Keratinocyte (primary cell): ENCODE results near the gene TSPAN8. TPM values are rescaled to one million over a fixed set of nuclear protein-coding genes. Genes with fewer than 3 reads are reported as not detected.

Experiments used
- DNase-seq: peaks from one replicate; pipeline ENCODE4 v3.0.0-alpha.2; 2011; ENCODE audit warnings: low read depth, missing footprints, low spot score
- FAIRE-seq: peaks from 2 replicates; lab custom pipeline; 2011; peaks lifted over from hg19 to GRCh38; lab: Jason Lieb, UNC
- H2AFZ ChIP-seq: 2 replicates; pipeline ENCODE4 v1.6.0; 2012; ENCODE audit warnings: low read length, control low read depth, inconsistent platforms; ENCODE audit not compliant: control insufficient read depth
- H3K27ac ChIP-seq: 2 replicates; pipeline ENCODE4 v1.5.1; 2011; ENCODE audit warnings: low read length; ENCODE audit not compliant: control insufficient read depth, insufficient read depth
- H3K27me3 ChIP-seq: 3 replicates; pipeline ENCODE4 v1.6.0; 2011; ENCODE audit warnings: low read length; ENCODE audit not compliant: control insufficient read depth, insufficient read depth; ENCODE audit errors: extremely low read depth
- H3K36me3 ChIP-seq, 2 experiments: 2 replicates in 1 of 2; 3 replicates in 1 of 2; pipeline ENCODE4 v1.5.1; 2011; ENCODE audit warnings: low read length in 2 of 2, mild to moderate bottlenecking in 1 of 2; ENCODE audit not compliant: control insufficient read depth in 2 of 2, insufficient read depth in 2 of 2; ENCODE audit errors: extremely low read depth in 1 of 2
- H3K4me1 ChIP-seq: 3 replicates; pipeline ENCODE4 v1.5.1; 2011; ENCODE audit warnings: low read length; ENCODE audit not compliant: control insufficient read depth, insufficient read depth; ENCODE audit errors: extremely low read depth
- H3K4me2 ChIP-seq: 3 replicates; pipeline ENCODE4 v1.6.0; 2011; ENCODE audit warnings: low read depth, low read length; ENCODE audit not compliant: control insufficient read depth, insufficient read depth; ENCODE audit errors: extremely low read depth
- H3K4me3 ChIP-seq, 3 experiments: fragments of 200-600 bp in 1 of 3; sonication (generic) in 1 of 3; 2 replicates in 2 of 3; 3 replicates in 1 of 3; pipeline ENCODE4 v1.5.1; 2011 to 2016; ENCODE audit warnings: low read length in 3 of 3, mild to moderate bottlenecking in 3 of 3, control low read depth in 2 of 3, inconsistent platforms in 1 of 3, low read depth in 1 of 3, mixed read lengths in 1 of 3, mixed run types in 1 of 3, moderate library complexity in 1 of 3; ENCODE audit not compliant: control insufficient read depth in 2 of 3, insufficient read depth in 2 of 3; ENCODE audit errors: extremely low read depth in 1 of 3
- H3K79me2 ChIP-seq: 2 replicates; pipeline ENCODE4 v1.6.0; 2012; ENCODE audit warnings: low read length; ENCODE audit not compliant: control insufficient read depth, insufficient read depth
- H3K9ac ChIP-seq: 3 replicates; pipeline ENCODE4 v1.6.0; 2011; ENCODE audit warnings: low read length; ENCODE audit not compliant: control insufficient read depth, insufficient read depth; ENCODE audit errors: extremely low read depth
- H3K9me1 ChIP-seq: 3 replicates; pipeline ENCODE4 v1.6.0; 2011; ENCODE audit warnings: low read length; ENCODE audit not compliant: control insufficient read depth, insufficient read depth; ENCODE audit errors: extremely low read depth
- H3K9me3 ChIP-seq: 2 replicates; pipeline ENCODE4 v1.5.1; 2012; ENCODE audit warnings: low read depth, low read length; ENCODE audit not compliant: control insufficient read depth
- H4K20me1 ChIP-seq: 3 replicates; pipeline ENCODE4 v1.6.0; 2011; ENCODE audit warnings: low read length; ENCODE audit not compliant: control insufficient read depth, insufficient read depth; ENCODE audit errors: extremely low read depth
- EZH2 ChIP-seq: IDR thresholded peaks from one replicate; pipeline ENCODE4 v1.6.1; 2012; ENCODE audit warnings: inconsistent platforms, mild to moderate bottlenecking, low read length, moderate library complexity
- dilution Hi-C: fragments of 300-500 bp; cut with MboI; formaldehyde crosslinking; loops from one replicate; pipeline ENCODE4 v1.7.0; 2020; ENCODE audit warnings: low sequenced_read_pairs; ENCODE audit not compliant: extremely low pct_ligation_motif_present
- polyA plus RNA-seq, 5 experiments: library from polyadenylated mRNA; depleted of rRNA in 3 of 5; stranded (reverse) in 3 of 5; stranded (forward) in 1 of 5; unstranded in 1 of 5; fragments of >200 nt; gene quantifications; 1 replicate in 1 of 5; 2 replicates in 3 of 5; 3 replicates in 1 of 5; pipeline versions ENCODE4 v1.2.1 to v1.2.3, GENCODE V29; 2011 to 2012; ENCODE audit warnings: missing spikeins in 2 of 5, low read depth in 1 of 5, low replicate concordance in 1 of 5
- TF ChIP-seq, protein P1 (sequence below), 3 experiments: IDR thresholded peaks in 1 of 3; conservative IDR thresholded peaks in 1 of 3; optimal IDR thresholded peaks in 1 of 3; 2 replicates in 2 of 3; 3 replicates in 1 of 3; pipeline versions ENCODE3 to v1.5.1; 2011; ENCODE audit warnings: low read length in 3 of 3, mild to moderate bottlenecking in 3 of 3, moderate library complexity in 2 of 3, control low read depth in 1 of 3, inconsistent platforms in 1 of 3; ENCODE audit not compliant: insufficient read depth in 2 of 3; ENCODE audit errors: extremely low read depth in 1 of 3

The TSPAN8 gene
- polyA plus RNA-seq, 1 donor (not counting 4 experiments of a cell fraction or from before 2014, with no cell fraction given) = not detected

- Histone ChIP-seq H3K4me3 (no peak overlapping the region), H3K9me3 (no peaks in the 10 kb centered on the region), H3K4me1 (no peaks in the 10 kb centered on the region), H3K9me1 (no peaks in the 10 kb centered on the region), H3K36me3 (no peaks in the 10 kb centered on the region), H3K9ac (no peak overlapping the region), H3K4me2 (no peak overlapping the region), H3K27me3 (no peaks in the 10 kb centered on the region), H2AFZ (no peak overlapping the region), H3K27ac (no peak overlapping the region), H3K79me2 (no peaks in the 10 kb centered on the region), H4K20me1 (no peaks in the 10 kb centered on the region)
- DNase-seq (no peak), FAIRE-seq (no peak)
- dilution Hi-C loops = no loop called here
- TF ChIP-seq EZH2 = no peak
- TF ChIP-seq, protein P1, sequence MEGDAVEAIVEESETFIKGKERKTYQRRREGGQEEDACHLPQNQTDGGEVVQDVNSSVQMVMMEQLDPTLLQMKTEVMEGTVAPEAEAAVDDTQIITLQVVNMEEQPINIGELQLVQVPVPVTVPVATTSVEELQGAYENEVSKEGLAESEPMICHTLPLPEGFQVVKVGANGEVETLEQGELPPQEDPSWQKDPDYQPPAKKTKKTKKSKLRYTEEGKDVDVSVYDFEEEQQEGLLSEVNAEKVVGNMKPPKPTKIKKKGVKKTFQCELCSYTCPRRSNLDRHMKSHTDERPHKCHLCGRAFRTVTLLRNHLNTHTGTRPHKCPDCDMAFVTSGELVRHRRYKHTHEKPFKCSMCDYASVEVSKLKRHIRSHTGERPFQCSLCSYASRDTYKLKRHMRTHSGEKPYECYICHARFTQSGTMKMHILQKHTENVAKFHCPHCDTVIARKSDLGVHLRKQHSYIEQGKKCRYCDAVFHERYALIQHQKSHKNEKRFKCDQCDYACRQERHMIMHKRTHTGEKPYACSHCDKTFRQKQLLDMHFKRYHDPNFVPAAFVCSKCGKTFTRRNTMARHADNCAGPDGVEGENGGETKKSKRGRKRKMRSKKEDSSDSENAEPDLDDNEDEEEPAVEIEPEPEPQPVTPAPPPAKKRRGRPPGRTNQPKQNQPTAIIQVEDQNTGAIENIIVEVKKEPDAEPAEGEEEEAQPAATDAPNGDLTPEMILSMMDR (optimal IDR thresholded peaks at IDR 0.05 in 1 of 3, IDR thresholded peaks at IDR 0.05 in 1 of 3, conservative IDR thresholded peaks at IDR 0.05 in 1 of 3; ENCODE audit: extremely low read depth in 1 of 3, insufficient read depth in 2 of 3, low read length in 3 of 3) = no peak
Measured at GRCh38 chr12:71186571-71187288, 28.9 kb upstream of the TSPAN8 start.

- no peaks in the 10 kb centered on the region for H3K36me3 ChIP-seq
- H3K79me2 ChIP-seq = no peaks in the 10 kb centered on the region
- no peak overlapping the region for H3K9ac ChIP-seq
- FAIRE-seq (no peak), DNase-seq (no peak)
- no peak overlapping the region for H3K4me2 ChIP-seq
- H3K4me3 ChIP-seq = no peak overlapping the region
- H3K4me1 ChIP-seq = no peaks in the 10 kb centered on the region
- no peaks in the 10 kb centered on the region for H3K27me3 ChIP-seq
- no peak overlapping the region for H2AFZ ChIP-seq
- H3K9me1 ChIP-seq = no peaks in the 10 kb centered on the region
- TF ChIP-seq, protein P1 (optimal IDR thresholded peaks at IDR 0.05 in 1 of 3, IDR thresholded peaks at IDR 0.05 in 1 of 3, conservative IDR thresholded peaks at IDR 0.05 in 1 of 3; ENCODE audit: extremely low read depth in 1 of 3, insufficient read depth in 2 of 3, low read length in 3 of 3) = no peak
- TF ChIP-seq EZH2 = no peak
- H4K20me1 ChIP-seq = no peaks in the 10 kb centered on the region
- H3K9me3 ChIP-seq = no peaks in the 10 kb centered on the region
- dilution Hi-C loops = no loop called here
- no peak overlapping the region for H3K27ac ChIP-seq
Measured at GRCh38 chr12:71183846-71184245, 26.0 kb upstream of the TSPAN8 start.
